ENCODE data around the gene ZCCHC7.

- TF ChIP-seq CTCF (IDR thresholded peaks at IDR 0.05) (no peak), EHMT2 (IDR thresholded peaks at IDR 0.05; ENCODE audit: low read depth) (no peak), BHLHE40 (IDR thresholded peaks at IDR 0.05; ENCODE audit: low read depth, low read length) (no peak), ESRRA (IDR thresholded peaks at IDR 0.05; ENCODE audit: borderline replicate concordance, low read length) (no peak), MAX (IDR thresholded peaks at IDR 0.05) (no peak), POLR2A (IDR thresholded peaks at IDR 0.05; ENCODE audit: low read length) (no peak)
These were observed 81.7 kb downstream of the ZCCHC7 start for GRCh38 chr9:37202091-37202490.
